Calu3 (cell line): Measurements from ENCODE around the gene LDLRAD4. TPM values are rescaled to one million over a fixed set of nuclear protein-coding genes. Genes with fewer than 3 reads are reported as not detected.

Experiments used
- BruUV-seq: library from RNA; stranded (reverse); fragments of 400-500 nt; replicated peaks from 2 replicates; lab custom pipeline; 2021; lab: Mats Ljungman, UMichigan
- CTCF ChIA-PET: fragments of 300-600 bp; sonication (Branson Sonifier 250); formaldehyde crosslinking; loops from one replicate; lab custom pipeline; 2022; ENCODE audit warnings: antibody characterized with exemption; lab: Charles Lee
- DNase-seq: peaks from one replicate; pipeline ENCODE4 v3.0.0; 2022
- H3K27ac Mint-ChIP-seq: one replicate; pipeline ENCODE4 v1.8.0; 2022; ENCODE audit warnings: mixed read lengths; ENCODE audit not compliant: unreplicated experiment
- H3K27me3 Mint-ChIP-seq: one replicate; pipeline ENCODE4 v1.8.0; 2022; ENCODE audit warnings: mixed read lengths; ENCODE audit not compliant: unreplicated experiment
- H3K36me3 Mint-ChIP-seq: one replicate; pipeline ENCODE4 v1.8.0; 2022; ENCODE audit warnings: mild to moderate bottlenecking, moderate library complexity, mixed read lengths; ENCODE audit not compliant: insufficient read depth, unreplicated experiment
- H3K4me1 Mint-ChIP-seq: one replicate; pipeline ENCODE4 v1.8.0; 2022; ENCODE audit warnings: mild to moderate bottlenecking, low read depth, mixed read lengths; ENCODE audit not compliant: unreplicated experiment
- H3K4me3 Mint-ChIP-seq: one replicate; pipeline ENCODE4 v1.8.0; 2022; ENCODE audit warnings: mild to moderate bottlenecking, low read depth, moderate library complexity, mixed read lengths; ENCODE audit not compliant: unreplicated experiment
- H3K9me3 Mint-ChIP-seq: one replicate; pipeline ENCODE4 v1.8.0; 2022; ENCODE audit warnings: low read depth, mixed read lengths; ENCODE audit not compliant: unreplicated experiment
- CTCF ChIP-seq: fragments of 200-600 bp; IDR thresholded peaks from one replicate; pipeline ENCODE4 v1.8.0; 2022; ENCODE audit warnings: antibody characterized with exemption; ENCODE audit not compliant: unreplicated experiment
- intact Hi-C: fragments of 100-400 bp; cut with micrococcal nuclease; formaldehyde crosslinking; loops from one replicate; pipeline ENCODE4 v1.10.0; 2022; ENCODE audit not compliant: unreplicated experiment
- total RNA-seq: library from RNA; stranded (reverse); gene quantifications from 2 replicates; pipeline ENCODE4 v1.2.3, GENCODE V29; 2022

The LDLRAD4 gene
- total RNA-seq, 1 experiment from 2014 or later: 0.50 TPM

- H3K36me3 Mint-ChIP-seq: no peaks in the 10 kb centered on the region
- no peak for TF ChIP-seq CTCF
- DNase-seq: no peak
- H3K27me3 Mint-ChIP-seq: peaks cover 76% of the 10 kb centered on the region
- CTCF ChIA-PET: no interaction called here
- no peaks in the 10 kb centered on the region for H3K4me1 Mint-ChIP-seq
- no peak overlapping the region for H3K4me3 Mint-ChIP-seq
- H3K27ac Mint-ChIP-seq: no peak overlapping the region
- intact Hi-C loops: loop anchor here (10.0 kb wide), 1 partner anchor 165 kb away; no protein-coding TSS in a partner anchor
- no peaks in the 10 kb centered on the region for H3K9me3 Mint-ChIP-seq
- no TSS peak for BruUV-seq
These were observed 331.3 kb downstream of the LDLRAD4 start for GRCh38 chr18:13549880-13550232.

- peaks cover 76% of the 10 kb centered on the region for H3K27me3 Mint-ChIP-seq
These were observed 332.1 kb downstream of the LDLRAD4 start for GRCh38 chr18:13550418-13551304.

GRCh38 chr18:13551305-13551603 lies 332.7 kb downstream of the LDLRAD4 start:
- H3K4me1 Mint-ChIP-seq: no peaks in the 10 kb centered on the region
- DNase-seq: no peak
- H3K4me3 Mint-ChIP-seq: no peak overlapping the region
- no peaks in the 10 kb centered on the region for H3K36me3 Mint-ChIP-seq
- CTCF ChIA-PET: no interaction called here
- no peaks in the 10 kb centered on the region for H3K9me3 Mint-ChIP-seq
- TF ChIP-seq CTCF: no peak
- intact Hi-C loops: loop anchor here (10.0 kb wide), 1 partner anchor 164 kb away; no protein-coding TSS in a partner anchor
- BruUV-seq: no TSS peak
- no peak overlapping the region for H3K27ac Mint-ChIP-seq
- peaks cover 76% of the 10 kb centered on the region for H3K27me3 Mint-ChIP-seq

More at GRCh38 chr18:13550418-13551304, 332.1 kb downstream of the LDLRAD4 start:
- Mint-ChIP-seq H3K36me3 (no peaks in the 10 kb centered on the region), H3K9me3 (no peaks in the 10 kb centered on the region), H3K4me3 (no peak overlapping the region), H3K27ac (no peak overlapping the region), H3K4me1 (no peaks in the 10 kb centered on the region)
- intact Hi-C loops: loop anchor here (10.0 kb wide), 1 partner anchor 164 kb away; no protein-coding TSS in a partner anchor
- no peak for DNase-seq
- BruUV-seq: no TSS peak
- no peak for TF ChIP-seq CTCF
- CTCF ChIA-PET: no interaction called here

- no peaks in the 10 kb centered on the region for H3K36me3 Mint-ChIP-seq
- CTCF ChIA-PET: no interaction called here
- DNase-seq: no peak
- peaks cover 84% of the 10 kb centered on the region for H3K27me3 Mint-ChIP-seq
- no peaks in the 10 kb centered on the region for H3K4me1 Mint-ChIP-seq
- no peak overlapping the region for H3K4me3 Mint-ChIP-seq
- intact Hi-C loops: loop anchor here (10.0 kb wide), 1 partner anchor 163 kb away; no protein-coding TSS in a partner anchor
- H3K27ac Mint-ChIP-seq: no peak overlapping the region
- H3K9me3 Mint-ChIP-seq: no peaks in the 10 kb centered on the region
- BruUV-seq: no TSS peak
- TF ChIP-seq CTCF: no peak
These were observed 333.5 kb downstream of the LDLRAD4 start for GRCh38 chr18:13551841-13552733.
